ENCODE measurements around the gene C2orf68. TPM values are rescaled to one million over a fixed set of nuclear protein-coding genes. Genes with fewer than 3 reads are reported as not detected.

Gene C2orf68
- total and polyA plus RNA-seq, 2 of the 8 experiments (the other 6 are each of a cell fraction or from before 2014, with no cell fraction given) = 46.3 to 49.4 TPM

GRCh38 chr2:85655961-85656417 lies 44.1 kb upstream of the C2orf68 start:
- peaks cover 0 to 6% (median 0%) of the 10 kb centered on the region in 4 experiments; a peak in 1 of 7 replicates for H3K4me1 ChIP-seq (replicated peaks in 1 of 4; ENCODE audit: control insufficient read depth in 3 of 4, insufficient read depth in 4 of 4, low read length in 3 of 4)
- CTCF ChIA-PET (ENCODE audit: partially characterized antibody) = interaction anchor here (2.0 kb wide), 1 partner anchor 18 kb away, joined by 7 read pairs; no protein-coding TSS in a partner anchor
- H3K4me2 ChIP-seq (ENCODE audit: insufficient read depth in 1 of 2, low read depth in 2 of 2, low read length in 2 of 2) = no peak overlapping the region
- no peak overlapping the region for H2BK120ac ChIP-seq (replicated peaks; ENCODE audit: low read depth, low read length)
- no peaks in the 10 kb centered on the region for H3K23me2 ChIP-seq (ENCODE audit: low read depth, low read length)
- H3K36me3 ChIP-seq (ENCODE audit: control insufficient read depth in 2 of 4, insufficient read depth in 4 of 4, low read length in 3 of 4) = peaks cover 6 to 26% (median 11%) of the 10 kb centered on the region in 4 experiments; a peak in 6 of 8 replicates
- no peak overlapping the region for H2AFZ ChIP-seq (ENCODE audit: low read length)
- no peaks in the 10 kb centered on the region for H3K9me3 ChIP-seq (ENCODE audit: insufficient read depth in 2 of 2, low read depth in 1 of 2, low read length in 1 of 2)
- H3K4me3 ChIP-seq (ENCODE audit: extremely low read depth in 1 of 4, insufficient read depth in 2 of 4, low read depth in 3 of 4, low read length in 4 of 4) = no peak overlapping the region
- H4K8ac ChIP-seq (ENCODE audit: extremely low read depth, insufficient read depth, low read length) = no peak overlapping the region
- peaks cover 0 to 3% of the 10 kb centered on the region in 2 experiments for H4K20me1 ChIP-seq (replicated peaks in 1 of 2; ENCODE audit: control insufficient read depth in 1 of 2, insufficient read depth in 2 of 2, low read length in 2 of 2)
- TF ChIP-seq JUND (IDR thresholded peaks at IDR 0.05; ENCODE audit: low read length) (no peak), BACH1 (IDR thresholded peaks at IDR 0.05; ENCODE audit: low read length) (no peak), SIX5 (IDR thresholded peaks at IDR 0.05; ENCODE audit: low read depth, low read length) (no peak), RBBP5 (IDR thresholded peaks at IDR 0.05; ENCODE audit: borderline replicate concordance, low read depth, low read length) (no peak), E2F6 (IDR thresholded peaks at IDR 0.05) (no peak), POLR2AphosphoS5 (IDR thresholded peaks at IDR 0.05; ENCODE audit: low read depth, low read length) (no peak), ATF3 (IDR thresholded peaks at IDR 0.05; ENCODE audit: insufficient read depth, low read depth, low read length) (no peak)
- no peak overlapping the region for H3K4ac ChIP-seq (replicated peaks; ENCODE audit: insufficient read length, low read depth, low read length)
- no peak overlapping the region for H2BK12ac ChIP-seq (ENCODE audit: low read depth, low read length)
- no peak overlapping the region for H3K56ac ChIP-seq (replicated peaks; ENCODE audit: insufficient read length, low read depth, low read length)
- no peaks in the 10 kb centered on the region; the same call in 1 of the 2 replicates for H3K79me1 ChIP-seq (ENCODE audit: low read depth, low read length)
- 90% methylated on average over 7 of the region's 7 CpGs; no CpG with 5 or more reads in 1 of the 2 experiments for WGBS, 2 experiments (ENCODE audit: extremely low coverage in 1 of 2, insufficient coverage in 1 of 2, insufficient read length in 1 of 2, insufficient replicate concordance in 2 of 2, low coverage in 1 of 2, low lambda C conversion rate in 2 of 2, missing lambda C conversion rate in 1 of 2)
- FAIRE-seq (no peak), DNase-seq (ENCODE audit: low read depth in 1 of 2, low spot score in 2 of 2) (no peak)
- H3K9ac ChIP-seq (replicated peaks in 1 of 4; ENCODE audit: extremely low read depth in 1 of 4, low read depth in 3 of 4, low read length in 3 of 4) = no peak overlapping the region
- no peak overlapping the region for H2AK5ac ChIP-seq (ENCODE audit: low read depth, low read length)
- no peak overlapping the region for H4K91ac ChIP-seq (replicated peaks; ENCODE audit: insufficient read length, low read length)
- no peak overlapping the region for H2BK5ac ChIP-seq (ENCODE audit: low read depth, low read length)
- no peak overlapping the region for H3K23ac ChIP-seq (ENCODE audit: insufficient read length)
- H3K18ac ChIP-seq (ENCODE audit: extremely low read depth, low read length) = no peak overlapping the region
- H3K27ac ChIP-seq (ENCODE audit: low read depth, low read length) = no peak overlapping the region
- H3K79me2 ChIP-seq (ENCODE audit: control insufficient read depth in 1 of 2, insufficient read depth in 2 of 2, low read length in 2 of 2) = no peaks in the 10 kb centered on the region
- POLR2A ChIA-PET (ENCODE audit: partially characterized antibody) = interaction anchor here (1.2 kb wide), 1 partner anchor 38 kb away, joined by 3 read pairs; no protein-coding TSS in a partner anchor
- no peak overlapping the region for H4K5ac ChIP-seq (ENCODE audit: insufficient read length, low read depth, low read length)
- no peaks in the 10 kb centered on the region for H3K27me3 ChIP-seq (replicated peaks in 1 of 4; ENCODE audit: control insufficient read depth in 3 of 4, extremely low read depth in 1 of 4, insufficient read depth in 3 of 4, low read length in 3 of 4)
- no peak overlapping the region for H2BK20ac ChIP-seq (ENCODE audit: low read length)
- H3K14ac ChIP-seq (ENCODE audit: insufficient read length) = no peak overlapping the region
- no peak overlapping the region for H2BK15ac ChIP-seq (ENCODE audit: low read length)
